ENCODE measurements around the gene EFEMP2.

DNA sequence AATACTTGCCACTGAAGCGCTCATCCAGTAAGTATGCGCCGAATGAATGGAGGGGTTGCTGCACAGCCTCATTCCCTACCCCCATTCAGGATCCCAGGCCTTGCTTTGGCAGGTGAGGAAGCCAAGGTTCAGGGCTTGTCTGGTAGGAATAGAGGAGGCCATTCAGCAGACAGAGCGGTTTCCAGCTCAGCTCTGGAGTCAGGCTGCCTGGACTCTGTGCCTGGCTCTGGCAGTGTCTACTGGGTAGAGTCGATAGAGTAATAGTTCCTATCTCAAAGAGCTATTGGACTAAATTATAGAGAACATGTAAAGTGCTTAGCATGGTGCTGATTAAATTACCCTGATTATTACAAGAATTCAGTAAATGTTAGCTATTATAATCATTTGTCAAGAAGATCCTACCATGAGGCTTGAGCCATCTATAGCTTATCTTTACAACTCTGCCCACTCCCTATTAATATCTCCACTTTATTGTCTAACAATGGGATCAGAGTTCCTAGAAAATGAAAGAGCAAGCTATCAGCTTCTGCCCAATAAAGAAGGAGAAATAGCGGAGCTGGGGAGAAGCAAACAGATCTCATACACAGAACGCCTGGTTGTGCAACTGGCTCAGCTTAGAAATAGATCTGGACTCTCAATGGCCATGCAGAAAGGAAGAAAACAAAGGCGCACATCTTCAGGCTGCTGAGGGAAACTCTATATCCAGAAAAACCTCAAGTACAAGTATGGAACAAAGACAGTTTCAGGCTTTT, 45.4 kb downstream of the EFEMP2 start:
- TF ChIP-seq, protein P1, sequence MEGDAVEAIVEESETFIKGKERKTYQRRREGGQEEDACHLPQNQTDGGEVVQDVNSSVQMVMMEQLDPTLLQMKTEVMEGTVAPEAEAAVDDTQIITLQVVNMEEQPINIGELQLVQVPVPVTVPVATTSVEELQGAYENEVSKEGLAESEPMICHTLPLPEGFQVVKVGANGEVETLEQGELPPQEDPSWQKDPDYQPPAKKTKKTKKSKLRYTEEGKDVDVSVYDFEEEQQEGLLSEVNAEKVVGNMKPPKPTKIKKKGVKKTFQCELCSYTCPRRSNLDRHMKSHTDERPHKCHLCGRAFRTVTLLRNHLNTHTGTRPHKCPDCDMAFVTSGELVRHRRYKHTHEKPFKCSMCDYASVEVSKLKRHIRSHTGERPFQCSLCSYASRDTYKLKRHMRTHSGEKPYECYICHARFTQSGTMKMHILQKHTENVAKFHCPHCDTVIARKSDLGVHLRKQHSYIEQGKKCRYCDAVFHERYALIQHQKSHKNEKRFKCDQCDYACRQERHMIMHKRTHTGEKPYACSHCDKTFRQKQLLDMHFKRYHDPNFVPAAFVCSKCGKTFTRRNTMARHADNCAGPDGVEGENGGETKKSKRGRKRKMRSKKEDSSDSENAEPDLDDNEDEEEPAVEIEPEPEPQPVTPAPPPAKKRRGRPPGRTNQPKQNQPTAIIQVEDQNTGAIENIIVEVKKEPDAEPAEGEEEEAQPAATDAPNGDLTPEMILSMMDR (IDR thresholded peaks at IDR 0.05), result no peak
- TF ChIP-seq POLR2A (IDR thresholded peaks at IDR 0.05), result no peak
